Measurements from ENCODE around the gene SBNO2.
"Not testable (repeated sequence)": the region's sequence is repeated elsewhere in the genome, so short reads cannot be mapped to it uniquely, and the experiment has no call there.

SBNO2 gene

GRCh38 chr19:1213391-1214286 lies 39.6 kb upstream of the SBNO2 start:
- no peak for TF ChIP-seq EZH2 (IDR thresholded peaks at IDR 0.05; ENCODE audit: borderline replicate concordance, low read depth, low read length, severe bottlenecking)
- TF ChIP-seq, protein P1, sequence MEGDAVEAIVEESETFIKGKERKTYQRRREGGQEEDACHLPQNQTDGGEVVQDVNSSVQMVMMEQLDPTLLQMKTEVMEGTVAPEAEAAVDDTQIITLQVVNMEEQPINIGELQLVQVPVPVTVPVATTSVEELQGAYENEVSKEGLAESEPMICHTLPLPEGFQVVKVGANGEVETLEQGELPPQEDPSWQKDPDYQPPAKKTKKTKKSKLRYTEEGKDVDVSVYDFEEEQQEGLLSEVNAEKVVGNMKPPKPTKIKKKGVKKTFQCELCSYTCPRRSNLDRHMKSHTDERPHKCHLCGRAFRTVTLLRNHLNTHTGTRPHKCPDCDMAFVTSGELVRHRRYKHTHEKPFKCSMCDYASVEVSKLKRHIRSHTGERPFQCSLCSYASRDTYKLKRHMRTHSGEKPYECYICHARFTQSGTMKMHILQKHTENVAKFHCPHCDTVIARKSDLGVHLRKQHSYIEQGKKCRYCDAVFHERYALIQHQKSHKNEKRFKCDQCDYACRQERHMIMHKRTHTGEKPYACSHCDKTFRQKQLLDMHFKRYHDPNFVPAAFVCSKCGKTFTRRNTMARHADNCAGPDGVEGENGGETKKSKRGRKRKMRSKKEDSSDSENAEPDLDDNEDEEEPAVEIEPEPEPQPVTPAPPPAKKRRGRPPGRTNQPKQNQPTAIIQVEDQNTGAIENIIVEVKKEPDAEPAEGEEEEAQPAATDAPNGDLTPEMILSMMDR (IDR thresholded peaks at IDR 0.05; ENCODE audit: borderline replicate concordance, extremely low read depth, low read length, poor library complexity, severe bottlenecking), result no peak
- H3K9ac ChIP-seq (ENCODE audit: low read depth, low read length), result no peak overlapping the region
- peaks cover 71% of the 10 kb centered on the region for H4K20me1 ChIP-seq (ENCODE audit: insufficient read depth, low read length)
- no peak overlapping the region for H2AFZ ChIP-seq (ENCODE audit: low read depth, low read length)
- H3K79me2 ChIP-seq (ENCODE audit: insufficient read depth, low read length), result peaks cover 97% of the 10 kb centered on the region
- no peaks in the 10 kb centered on the region for H3K27me3 ChIP-seq (ENCODE audit: insufficient read depth, low read length, poor library complexity)
- no peak overlapping the region for H3K27ac ChIP-seq (ENCODE audit: low read length)
- H3K4me1 ChIP-seq (ENCODE audit: insufficient read depth, low read length), result peaks cover 16% of the 10 kb centered on the region
- no peak for DNase-seq
- ATAC-seq (ENCODE audit: insufficient read depth, low read depth), result no peak
- peaks cover 73% of the 10 kb centered on the region for H3K36me3 ChIP-seq (ENCODE audit: insufficient read depth, low read length)
- H3K9me3 ChIP-seq (ENCODE audit: insufficient read depth, low read length, severe bottlenecking), result no peaks in the 10 kb centered on the region
- H3K4me3 ChIP-seq (ENCODE audit: low read depth in 1 of 2, low read length in 2 of 2), result no peak overlapping the region
- H3K4me2 ChIP-seq (ENCODE audit: insufficient read depth, low read length), result no peak overlapping the region

GRCh38 chr19:1211494-1212234 lies 37.6 kb upstream of the SBNO2 start:
- peaks cover 33% of the 10 kb centered on the region for H3K4me1 ChIP-seq (ENCODE audit: insufficient read depth, low read length)
- TF ChIP-seq, protein P1 (IDR thresholded peaks at IDR 0.05; ENCODE audit: borderline replicate concordance, extremely low read depth, low read length, poor library complexity, severe bottlenecking), result no peak
- no peak for TF ChIP-seq EZH2 (IDR thresholded peaks at IDR 0.05; ENCODE audit: borderline replicate concordance, low read depth, low read length, severe bottlenecking)
- no peak overlapping the region for H3K4me3 ChIP-seq (ENCODE audit: low read depth in 1 of 2, low read length in 2 of 2)
- no peak for ATAC-seq (ENCODE audit: insufficient read depth, low read depth)
- no peaks in the 10 kb centered on the region for H3K27me3 ChIP-seq (ENCODE audit: insufficient read depth, low read length, poor library complexity)
- H3K9ac ChIP-seq (ENCODE audit: low read depth, low read length), result no peak overlapping the region
- H3K9me3 ChIP-seq (ENCODE audit: insufficient read depth, low read length, severe bottlenecking), result no peaks in the 10 kb centered on the region
- peaks cover 67% of the 10 kb centered on the region for H4K20me1 ChIP-seq (ENCODE audit: insufficient read depth, low read length)
- peaks cover 97% of the 10 kb centered on the region for H3K79me2 ChIP-seq (ENCODE audit: insufficient read depth, low read length)
- H3K36me3 ChIP-seq (ENCODE audit: insufficient read depth, low read length), result peaks cover 71% of the 10 kb centered on the region
- H2AFZ ChIP-seq (ENCODE audit: low read depth, low read length), result no peak overlapping the region
- H3K27ac ChIP-seq (ENCODE audit: low read length), result no peak overlapping the region
- H3K4me2 ChIP-seq (ENCODE audit: insufficient read depth, low read length), result no peak overlapping the region
- DNase-seq, result no peak

GRCh38 chr19:1210227-1210538 lies 36.1 kb upstream of the SBNO2 start:
- Histone ChIP-seq H3K79me2 (ENCODE audit: insufficient read depth, low read length) (peaks cover 91% of the 10 kb centered on the region), H3K4me1 (ENCODE audit: insufficient read depth, low read length) (peaks cover 38% of the 10 kb centered on the region), H3K4me2 (ENCODE audit: insufficient read depth, low read length) (peak overlapping the region; percentile 44; the same call in 1 of the 2 replicates), H3K4me3 (ENCODE audit: low read depth in 1 of 2, low read length in 2 of 2) (no peak overlapping the region), H3K27ac (ENCODE audit: low read length) (no peak overlapping the region), H3K9ac (ENCODE audit: low read depth, low read length) (no peak overlapping the region), H4K20me1 (ENCODE audit: insufficient read depth, low read length) (peaks cover 66% of the 10 kb centered on the region), H2AFZ (ENCODE audit: low read depth, low read length) (no peak overlapping the region), H3K9me3 (ENCODE audit: insufficient read depth, low read length, severe bottlenecking) (no peaks in the 10 kb centered on the region), H3K27me3 (ENCODE audit: insufficient read depth, low read length, poor library complexity) (no peaks in the 10 kb centered on the region), H3K36me3 (ENCODE audit: insufficient read depth, low read length) (peaks cover 66% of the 10 kb centered on the region)
- no peak for DNase-seq
- no peak for ATAC-seq (ENCODE audit: insufficient read depth, low read depth)
- TF ChIP-seq EZH2 (IDR thresholded peaks at IDR 0.05; ENCODE audit: borderline replicate concordance, low read depth, low read length, severe bottlenecking), result no peak
- TF ChIP-seq, protein P1 (IDR thresholded peaks at IDR 0.05; ENCODE audit: borderline replicate concordance, extremely low read depth, low read length, poor library complexity, severe bottlenecking), result no peak

- peak overlapping the region; percentile 98; the same call in 1 of the 2 replicates for H3K4me2 ChIP-seq (ENCODE audit: insufficient read depth, low read length)
These were observed 34.8 kb upstream of the SBNO2 start for GRCh38 chr19:1208830-1209229.

More at GRCh38 chr19:1208830-1209229, 34.8 kb upstream of the SBNO2 start:
- H2AFZ ChIP-seq (ENCODE audit: low read depth, low read length); DNase-seq; H3K27me3 ChIP-seq (ENCODE audit: insufficient read depth, low read length, poor library complexity); H3K9me3 ChIP-seq (ENCODE audit: insufficient read depth, low read length, severe bottlenecking); H3K27ac ChIP-seq (ENCODE audit: low read length); ATAC-seq (ENCODE audit: insufficient read depth, low read depth): not testable (repeated sequence)
- H3K4me3 ChIP-seq (ENCODE audit: low read depth in 1 of 2, low read length in 2 of 2), result peak overlapping the region in 1 of 2 experiments; percentile 9; a peak in 1 of 4 replicates
- H4K20me1 ChIP-seq (ENCODE audit: insufficient read depth, low read length), result peaks cover 52% of the 10 kb centered on the region
- peak overlapping the region; percentile 1; the same call in 1 of the 2 replicates for H3K9ac ChIP-seq (ENCODE audit: low read depth, low read length)
- peaks cover 53% of the 10 kb centered on the region for H3K36me3 ChIP-seq (ENCODE audit: insufficient read depth, low read length)
- peaks cover 78% of the 10 kb centered on the region for H3K79me2 ChIP-seq (ENCODE audit: insufficient read depth, low read length)
- H3K4me1 ChIP-seq (ENCODE audit: insufficient read depth, low read length), result peaks cover 48% of the 10 kb centered on the region
